Measurements from ENCODE around the gene IL34.

IL34 gene

GRCh38 chr16:70689970-70690891, 43.9 kb downstream of the IL34 start:
- peak; percentile 40 for DNase-seq

GRCh38 chr16:70691223-70692129, 45.1 kb downstream of the IL34 start:
- DNase-seq: peak; percentile 55

- no peak for DNase-seq
Measured at GRCh38 chr16:70692130-70692872, 45.9 kb downstream of the IL34 start.

- no peak for DNase-seq
Measured at GRCh38 chr16:70692873-70693671, 46.7 kb downstream of the IL34 start.

GRCh38 chr16:70694088-70694867, 47.9 kb downstream of the IL34 start:
- peak; percentile 68 for DNase-seq

GRCh38 chr16:70694868-70695218, 48.5 kb downstream of the IL34 start:
- DNase-seq: no peak

GRCh38 chr16:70695331-70696070, 49.1 kb downstream of the IL34 start:
- DNase-seq: peak; percentile 64

GRCh38 chr16:70696355-70696754, 50.0 kb downstream of the IL34 start:
- DNase-seq: no peak

- no peak for DNase-seq
Measured at GRCh38 chr16:70696952-70697593, 50.7 kb downstream of the IL34 start.

GRCh38 chr16:70697594-70698170, 51.3 kb downstream of the IL34 start:
- DNase-seq: no peak

- no peak for DNase-seq
Measured at GRCh38 chr16:70698901-70699300, 52.5 kb downstream of the IL34 start.

- DNase-seq: no peak
Measured at GRCh38 chr16:70699696-70700095, 53.3 kb downstream of the IL34 start.

- DNase-seq: peak; percentile 41
Measured at GRCh38 chr16:70700101-70701020, 54.0 kb downstream of the IL34 start.

GRCh38 chr16:70701036-70701435, 54.7 kb downstream of the IL34 start:
- DNase-seq: no peak

- no peak for DNase-seq
Measured at GRCh38 chr16:70701596-70701995, 55.2 kb downstream of the IL34 start.

- no peak for DNase-seq
Measured at GRCh38 chr16:70701998-70702397, 55.6 kb downstream of the IL34 start.

GRCh38 chr16:70702624-70703023, 56.3 kb downstream of the IL34 start:
- peak; percentile 70 for DNase-seq

- peak; percentile 88 for DNase-seq
Measured at GRCh38 chr16:70703041-70703834, 56.9 kb downstream of the IL34 start.

Data from DMS 273 treated with DMSO at 0.1 percent for 48 hours (cell line).